Astrocyte (in vitro differentiated cells and primary cell): ENCODE data around the gene SYCP2. TPM values are rescaled to one million over a fixed set of nuclear protein-coding genes. Genes with fewer than 3 reads are reported as not detected.

Experiments used
- DNase-seq: peaks from one replicate; pipeline ENCODE4 v3.0.0-alpha.2; 2010; ENCODE audit warnings: low read depth
- FAIRE-seq: peaks from 2 replicates; lab custom pipeline; 2011; peaks lifted over from hg19 to GRCh38; lab: Jason Lieb, UNC
- H2AFZ ChIP-seq: 2 replicates; pipeline ENCODE4 v1.6.0; 2012; ENCODE audit warnings: low read depth, low read length, inconsistent platforms
- H3K27ac ChIP-seq: 2 replicates; pipeline ENCODE4 v1.5.1; 2011; ENCODE audit warnings: low read depth, low read length, inconsistent platforms
- H3K27me3 ChIP-seq: 2 replicates; pipeline ENCODE4 v1.6.0; 2011; ENCODE audit warnings: low read length, inconsistent platforms; ENCODE audit not compliant: insufficient read depth
- H3K36me3 ChIP-seq: 2 replicates; pipeline ENCODE4 v1.5.1; 2011; ENCODE audit warnings: low read length, inconsistent platforms; ENCODE audit not compliant: insufficient read depth
- H3K4me1 ChIP-seq: 2 replicates; pipeline ENCODE4 v1.5.1; 2011; ENCODE audit warnings: low read length, inconsistent platforms; ENCODE audit not compliant: insufficient read depth
- H3K4me2 ChIP-seq: 2 replicates; pipeline ENCODE4 v1.6.0; 2012; ENCODE audit warnings: low read length, inconsistent platforms
- H3K4me3 ChIP-seq: 2 replicates; pipeline ENCODE4 v1.5.1; 2011; ENCODE audit warnings: low read depth, mild to moderate bottlenecking, low read length, inconsistent platforms; ENCODE audit not compliant: insufficient read depth
- H3K79me2 ChIP-seq: 2 replicates; pipeline ENCODE4 v1.6.0; 2012; ENCODE audit warnings: mild to moderate bottlenecking, low read length, inconsistent platforms; ENCODE audit not compliant: insufficient read depth
- H3K9ac ChIP-seq: 2 replicates; pipeline ENCODE4 v1.6.0; 2012; ENCODE audit warnings: mild to moderate bottlenecking, low read length, inconsistent platforms
- H3K9me3 ChIP-seq: 2 replicates; pipeline ENCODE4 v1.5.1; 2012; ENCODE audit warnings: low read depth, mild to moderate bottlenecking, low read length, inconsistent platforms; ENCODE audit not compliant: insufficient read depth
- H4K20me1 ChIP-seq: 2 replicates; pipeline ENCODE4 v1.6.0; 2012; ENCODE audit warnings: low read length, inconsistent platforms; ENCODE audit not compliant: insufficient read depth
- H3K27ac Mint-ChIP-seq: one replicate; pipeline ENCODE4 v1.8.0; 2021; ENCODE audit warnings: mild to moderate bottlenecking, mixed read lengths; ENCODE audit not compliant: unreplicated experiment
- H3K27me3 Mint-ChIP-seq: one replicate; pipeline ENCODE4 v1.8.0; 2021; ENCODE audit warnings: low read depth, mixed read lengths; ENCODE audit not compliant: unreplicated experiment
- H3K36me3 Mint-ChIP-seq: one replicate; pipeline ENCODE4 v1.8.0; 2021; ENCODE audit warnings: low read depth, mixed read lengths; ENCODE audit not compliant: unreplicated experiment
- H3K4me1 Mint-ChIP-seq: one replicate; pipeline ENCODE4 v1.8.0; 2021; ENCODE audit warnings: low read depth, mixed read lengths; ENCODE audit not compliant: unreplicated experiment
- H3K4me3 Mint-ChIP-seq: one replicate; pipeline ENCODE4 v1.8.0; 2021; ENCODE audit warnings: mild to moderate bottlenecking, moderate library complexity, mixed read lengths; ENCODE audit not compliant: unreplicated experiment
- H3K9me3 Mint-ChIP-seq: one replicate; pipeline ENCODE4 v1.8.0; 2021; ENCODE audit warnings: mild to moderate bottlenecking, mixed read lengths; ENCODE audit not compliant: unreplicated experiment
- CTCF ChIP-seq: IDR thresholded peaks from 2 replicates; pipeline ENCODE4 v1.5.1; 2011; ENCODE audit warnings: low read depth, mild to moderate bottlenecking, inconsistent platforms, low read length, moderate library complexity; ENCODE audit not compliant: insufficient read depth
- EZH2 ChIP-seq: IDR thresholded peaks from 2 replicates; pipeline ENCODE4 v1.6.1; 2012; ENCODE audit warnings: mild to moderate bottlenecking, low read length, inconsistent platforms; ENCODE audit not compliant: insufficient read depth
- total RNA-seq: library from RNA; stranded (reverse); gene quantifications from 2 replicates; pipeline ENCODE4 v1.2.1, GENCODE V29; 2021

SYCP2 gene
- total RNA-seq, 1 donor from 2014 or later: 0.27 TPM

- H3K27me3 ChIP-seq: no peaks in the 10 kb centered on the region
- no peak for TF ChIP-seq EZH2
- no peak for TF ChIP-seq CTCF
- H4K20me1 ChIP-seq: no peaks in the 10 kb centered on the region
- H3K79me2 ChIP-seq: no peaks in the 10 kb centered on the region
- H3K4me1 ChIP-seq: no peaks in the 10 kb centered on the region
- no peaks in the 10 kb centered on the region for H3K9me3 ChIP-seq
- no peak overlapping the region for H3K4me2 ChIP-seq
- no peak overlapping the region for H3K27ac Mint-ChIP-seq
- H3K27ac ChIP-seq: no peak overlapping the region
- H3K9ac ChIP-seq: no peak overlapping the region
- no peak for DNase-seq
- H2AFZ ChIP-seq: no peak overlapping the region
- no peaks in the 10 kb centered on the region for H3K9me3 Mint-ChIP-seq
- H3K36me3 ChIP-seq: no peaks in the 10 kb centered on the region
- no peak overlapping the region for H3K4me3 Mint-ChIP-seq
- H3K27me3 Mint-ChIP-seq: no peaks in the 10 kb centered on the region
- H3K4me1 Mint-ChIP-seq: peaks cover 3% of the 10 kb centered on the region
- H3K36me3 Mint-ChIP-seq: no peaks in the 10 kb centered on the region
- H3K4me3 ChIP-seq: no peak overlapping the region
- FAIRE-seq: no peak
These were observed 62.3 kb downstream of the SYCP2 start for GRCh38 chr20:59871096-59871495.

- Histone ChIP-seq H3K4me2 (no peak overlapping the region), H3K9me3 (no peaks in the 10 kb centered on the region), H2AFZ (no peak overlapping the region), H4K20me1 (no peaks in the 10 kb centered on the region), H3K27ac (no peak overlapping the region), H3K36me3 (no peaks in the 10 kb centered on the region), H3K79me2 (no peaks in the 10 kb centered on the region), H3K4me1 (no peaks in the 10 kb centered on the region), H3K9ac (no peak overlapping the region), H3K27me3 (no peaks in the 10 kb centered on the region), H3K4me3 (no peak overlapping the region)
- Mint-ChIP-seq H3K4me3 (no peak overlapping the region), H3K27me3 (no peaks in the 10 kb centered on the region), H3K4me1 (peaks cover 3% of the 10 kb centered on the region), H3K27ac (no peak overlapping the region), H3K9me3 (no peaks in the 10 kb centered on the region), H3K36me3 (no peaks in the 10 kb centered on the region)
- FAIRE-seq (no peak), DNase-seq (no peak)
- TF ChIP-seq CTCF (no peak), EZH2 (no peak)
These were observed 67.1 kb downstream of the SYCP2 start for GRCh38 chr20:59866338-59866737.

- Mint-ChIP-seq H3K27ac (no peak overlapping the region), H3K4me3 (no peak overlapping the region), H3K9me3 (no peaks in the 10 kb centered on the region), H3K4me1 (peaks cover 3% of the 10 kb centered on the region), H3K27me3 (no peaks in the 10 kb centered on the region), H3K36me3 (no peaks in the 10 kb centered on the region)
- DNase-seq (no peak), FAIRE-seq (no peak)
- no peaks in the 10 kb centered on the region for H3K36me3 ChIP-seq
- no peak overlapping the region for H3K4me3 ChIP-seq
- no peak overlapping the region for H2AFZ ChIP-seq
- no peaks in the 10 kb centered on the region for H3K79me2 ChIP-seq
- H3K27me3 ChIP-seq: no peaks in the 10 kb centered on the region
- TF ChIP-seq EZH2 (no peak), CTCF (no peak)
- no peak overlapping the region for H3K4me2 ChIP-seq
- no peaks in the 10 kb centered on the region for H3K4me1 ChIP-seq
- no peak overlapping the region for H3K9ac ChIP-seq
- no peak overlapping the region for H3K27ac ChIP-seq
- H3K9me3 ChIP-seq: no peaks in the 10 kb centered on the region
- H4K20me1 ChIP-seq: no peaks in the 10 kb centered on the region
These were observed 68.7 kb downstream of the SYCP2 start for GRCh38 chr20:59864726-59865125.
